GM18505 (cell line): ENCODE measurements around the gene JPH2.
"Not testable (repeated sequence)": the region's sequence is repeated elsewhere in the genome, so short reads cannot be mapped to it uniquely, and the experiment has no call there.

ENCODE experiments used
- ATAC-seq: cut with Tn5 transposase; IDR thresholded peaks from one replicate; pipeline ENCODE4 v1.9.1; 2021; ENCODE audit not compliant: unreplicated experiment
- POLR2A ChIP-seq: IDR thresholded peaks from 4 replicates; pipeline ENCODE4 v1.6.1; 2011; ENCODE audit warnings: borderline replicate concordance; ENCODE audit not compliant: insufficient read depth, insufficient read length; ENCODE audit errors: extremely low read depth

JPH2 gene

GRCh38 chr20:44187054-44187771 is at the start of gene JPH2:
JPH2 (minus strand) TSS chr20:44187188; CDS start chr20:44186705, 483 bp downstream.
- ATAC-seq: no peak
- no peak for TF ChIP-seq POLR2A

GRCh38 chr20:44235702-44236101 is 48.7 kb upstream of the JPH2 start:
- no peak for TF ChIP-seq POLR2A
- no peak for ATAC-seq

- no peak for ATAC-seq
- no peak for TF ChIP-seq POLR2A
Observed at GRCh38 chr20:44234566-44235317, 47.8 kb upstream of the JPH2 start.

GRCh38 chr20:44233436-44234016 is 46.5 kb upstream of the JPH2 start:
- TF ChIP-seq POLR2A: no peak
- no peak for ATAC-seq

- not testable (repeated sequence) for ATAC-seq
Observed at GRCh38 chr20:44232469-44232856, 45.5 kb upstream of the JPH2 start.

GRCh38 chr20:44231713-44232468 is 44.9 kb upstream of the JPH2 start:
- ATAC-seq: no peak
- no peak for TF ChIP-seq POLR2A

- ATAC-seq: no peak
Observed at GRCh38 chr20:44231193-44231592, 44.2 kb upstream of the JPH2 start.

GRCh38 chr20:44228465-44229258 is 41.7 kb upstream of the JPH2 start:
- ATAC-seq: no peak
- TF ChIP-seq POLR2A: no peak

More at GRCh38 chr20:44231193-44231592, 44.2 kb upstream of the JPH2 start:
- no peak for TF ChIP-seq POLR2A

GRCh38 chr20:44224637-44225036 is 37.6 kb upstream of the JPH2 start:
- TF ChIP-seq POLR2A: no peak
- ATAC-seq: no peak

GRCh38 chr20:44223721-44224120 is 36.7 kb upstream of the JPH2 start:
- TF ChIP-seq POLR2A: no peak
- no peak for ATAC-seq

- no peak for TF ChIP-seq POLR2A
- no peak for ATAC-seq
Observed at GRCh38 chr20:44222633-44223368, 35.8 kb upstream of the JPH2 start.

- no peak for ATAC-seq
- no peak for TF ChIP-seq POLR2A
Observed at GRCh38 chr20:44222027-44222426, 35.0 kb upstream of the JPH2 start.
